LNCaP clone FGC (cell line): ENCODE results near the gene ZNF541.

Experiments used
- DNase-seq: peaks from one replicate; pipeline ENCODE4 v3.0.0-alpha.2; 2011; ENCODE audit warnings: low read depth
- H3K4me3 ChIP-seq: 2 replicates; pipeline ENCODE4 v1.5.1; 2011; ENCODE audit warnings: mild to moderate bottlenecking, low read depth, low read length, control low read depth
- TF ChIP-seq, protein P1 (sequence below): IDR thresholded peaks from 2 replicates; pipeline ENCODE4 v1.5.1; 2012; ENCODE audit warnings: mild to moderate bottlenecking; ENCODE audit not compliant: control insufficient read depth, insufficient read depth; ENCODE audit errors: extremely low read depth

The ZNF541 gene

GRCh38 chr19:47550129-47550528 is 22.8 kb downstream of the ZNF541 start:
- H3K4me3 ChIP-seq, result no peak overlapping the region
- TF ChIP-seq, protein P1, sequence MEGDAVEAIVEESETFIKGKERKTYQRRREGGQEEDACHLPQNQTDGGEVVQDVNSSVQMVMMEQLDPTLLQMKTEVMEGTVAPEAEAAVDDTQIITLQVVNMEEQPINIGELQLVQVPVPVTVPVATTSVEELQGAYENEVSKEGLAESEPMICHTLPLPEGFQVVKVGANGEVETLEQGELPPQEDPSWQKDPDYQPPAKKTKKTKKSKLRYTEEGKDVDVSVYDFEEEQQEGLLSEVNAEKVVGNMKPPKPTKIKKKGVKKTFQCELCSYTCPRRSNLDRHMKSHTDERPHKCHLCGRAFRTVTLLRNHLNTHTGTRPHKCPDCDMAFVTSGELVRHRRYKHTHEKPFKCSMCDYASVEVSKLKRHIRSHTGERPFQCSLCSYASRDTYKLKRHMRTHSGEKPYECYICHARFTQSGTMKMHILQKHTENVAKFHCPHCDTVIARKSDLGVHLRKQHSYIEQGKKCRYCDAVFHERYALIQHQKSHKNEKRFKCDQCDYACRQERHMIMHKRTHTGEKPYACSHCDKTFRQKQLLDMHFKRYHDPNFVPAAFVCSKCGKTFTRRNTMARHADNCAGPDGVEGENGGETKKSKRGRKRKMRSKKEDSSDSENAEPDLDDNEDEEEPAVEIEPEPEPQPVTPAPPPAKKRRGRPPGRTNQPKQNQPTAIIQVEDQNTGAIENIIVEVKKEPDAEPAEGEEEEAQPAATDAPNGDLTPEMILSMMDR, result no peak
- no peak for DNase-seq

DNA sequence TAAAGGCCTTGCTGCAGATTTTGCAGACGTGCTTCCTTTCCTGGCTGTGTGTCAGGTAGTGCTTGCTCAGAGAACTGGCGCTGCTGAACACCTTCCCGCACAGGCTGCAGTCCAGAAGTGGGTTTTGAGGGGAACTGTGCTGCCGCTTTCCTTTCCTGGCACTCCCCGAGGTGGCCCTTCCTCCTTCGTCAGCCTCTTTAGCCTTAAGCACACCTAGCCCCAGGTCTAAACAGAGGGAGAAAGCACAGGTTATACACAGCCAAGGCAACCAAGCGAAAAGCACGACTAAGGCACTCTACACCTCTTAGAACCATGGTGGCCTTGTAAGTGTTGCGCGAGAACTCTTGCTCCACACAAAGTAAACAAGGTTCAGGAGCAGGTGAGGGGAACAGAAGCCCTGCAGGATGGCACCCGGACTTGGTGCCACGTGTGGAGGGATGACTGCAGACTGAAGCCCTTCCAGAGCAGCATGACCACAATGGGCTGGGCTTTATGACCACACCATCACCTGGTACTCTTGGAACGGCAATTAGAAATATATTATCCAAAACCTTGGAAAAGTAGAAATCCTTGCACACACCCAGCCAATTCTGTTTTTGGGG is 23.6 kb downstream of the ZNF541 start:
- DNase-seq, result no peak
- TF ChIP-seq, protein P1, result no peak
- H3K4me3 ChIP-seq, result no peak overlapping the region

GRCh38 chr19:47547199-47547598 is 25.7 kb downstream of the ZNF541 start:
- DNase-seq, result no peak
- no peak overlapping the region for H3K4me3 ChIP-seq
- TF ChIP-seq, protein P1, result no peak

DNA sequence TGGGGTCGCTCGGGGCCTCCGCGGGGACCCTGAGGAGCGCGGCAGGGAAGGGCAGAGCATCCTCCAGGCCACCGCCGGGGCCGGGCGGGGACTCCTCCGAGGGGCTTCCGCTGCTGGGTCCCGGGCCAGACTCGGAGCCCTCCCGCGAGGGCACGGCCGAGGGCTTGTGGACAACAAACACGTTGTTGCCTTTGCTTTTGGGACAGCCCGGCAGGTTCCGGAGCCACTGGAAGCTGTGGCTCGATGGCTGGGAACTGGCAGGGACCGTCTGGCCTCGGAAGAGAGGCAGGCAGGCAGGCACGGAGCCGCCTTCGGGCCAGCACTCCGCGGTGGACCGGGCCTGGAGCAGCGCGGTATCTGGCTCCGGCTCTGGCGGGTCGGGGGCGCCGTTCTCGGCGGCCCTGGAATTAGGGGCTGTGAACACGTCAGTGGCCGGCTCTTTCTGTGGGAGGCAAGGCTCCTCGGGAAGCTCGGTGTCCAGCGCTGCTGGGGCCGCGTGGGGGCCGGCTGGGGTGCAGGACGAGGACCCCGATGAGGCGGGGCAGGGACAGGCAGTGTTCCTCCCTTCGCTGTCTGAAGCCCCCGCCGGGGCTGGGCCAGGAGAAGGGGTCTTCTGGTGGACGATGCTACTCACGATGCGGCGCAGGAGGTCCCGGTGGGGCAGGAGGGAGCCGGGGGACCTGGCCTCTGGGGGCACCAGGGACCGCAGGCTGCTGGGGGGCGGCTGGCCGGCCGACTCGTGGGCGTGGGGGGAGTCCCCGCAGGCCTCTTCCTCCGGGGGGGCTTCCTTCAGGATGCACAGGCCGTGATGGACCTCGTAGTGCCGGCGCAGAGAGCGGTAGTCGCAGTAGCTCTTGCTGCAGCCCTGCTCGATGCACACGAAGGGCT is 27.6 kb downstream of the ZNF541 start:
- TF ChIP-seq, protein P1, result no peak
- H3K4me3 ChIP-seq, result no peak overlapping the region
- no peak for DNase-seq

DNA sequence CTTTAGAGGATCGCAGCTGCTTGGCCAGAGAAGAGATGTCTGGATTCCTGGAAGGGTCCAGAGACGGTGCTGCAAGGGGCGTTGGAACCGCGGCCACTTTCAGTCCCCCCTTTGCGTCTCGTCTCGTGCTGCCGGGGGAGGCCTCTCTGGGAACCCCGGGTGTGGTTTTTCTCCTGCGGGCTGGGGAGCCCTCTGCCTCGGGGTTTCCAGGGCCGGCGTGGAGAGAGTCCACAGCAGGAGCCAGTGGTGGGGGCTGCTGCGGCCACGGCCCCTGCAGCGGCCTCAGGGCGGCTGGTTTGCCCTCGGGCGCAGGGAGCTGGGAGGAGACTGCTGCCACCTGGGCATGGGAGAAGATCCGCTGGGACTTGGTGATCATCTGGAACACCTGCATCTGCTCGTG is 28.5 kb downstream of the ZNF541 start:
- DNase-seq, result no peak
- TF ChIP-seq, protein P1, result no peak
- no peak overlapping the region for H3K4me3 ChIP-seq

DNA sequence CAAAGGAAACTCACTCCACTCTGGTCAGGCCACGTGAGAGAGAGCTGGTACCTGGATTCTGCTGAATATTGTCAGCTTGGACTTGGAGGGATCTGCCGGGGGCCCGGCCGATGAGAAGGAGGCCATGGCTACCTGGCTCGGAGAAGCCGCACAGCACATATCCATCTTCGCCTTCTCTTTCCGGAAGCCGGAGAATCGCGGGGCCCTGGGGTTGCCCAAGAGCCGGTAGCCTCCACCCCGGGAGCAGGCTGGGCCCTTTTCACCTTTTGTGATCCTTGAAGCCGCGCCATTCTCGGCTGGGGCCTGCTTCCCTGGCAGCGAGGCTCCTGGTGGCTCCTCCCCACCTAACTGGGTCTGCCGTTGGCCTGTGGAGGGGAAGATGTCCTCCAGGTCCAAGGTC is 28.9 kb downstream of the ZNF541 start:
- TF ChIP-seq, protein P1, result no peak
- H3K4me3 ChIP-seq, result no peak overlapping the region
- DNase-seq, result no peak
